ENCODE data around the gene CLDN2. TPM values are rescaled to one million over a fixed set of nuclear protein-coding genes. Genes with fewer than 3 reads are reported as not detected.
A peak's percentile ranks its signal among the peaks of the same experiment; 100 is the strongest.
"Not testable (repeated sequence)": the region's sequence is repeated elsewhere in the genome, so short reads cannot be mapped to it uniquely, and the experiment has no call there.

Gene CLDN2, protein sequence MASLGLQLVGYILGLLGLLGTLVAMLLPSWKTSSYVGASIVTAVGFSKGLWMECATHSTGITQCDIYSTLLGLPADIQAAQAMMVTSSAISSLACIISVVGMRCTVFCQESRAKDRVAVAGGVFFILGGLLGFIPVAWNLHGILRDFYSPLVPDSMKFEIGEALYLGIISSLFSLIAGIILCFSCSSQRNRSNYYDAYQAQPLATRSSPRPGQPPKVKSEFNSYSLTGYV
- total RNA-seq (2013): not detected
- polyA plus RNA-seq (not detected), polyA minus RNA-seq (not detected in 2 replicates), total RNA-seq (0 to 0.75 (median 0) reads per million in 11 experiments)

DNA sequence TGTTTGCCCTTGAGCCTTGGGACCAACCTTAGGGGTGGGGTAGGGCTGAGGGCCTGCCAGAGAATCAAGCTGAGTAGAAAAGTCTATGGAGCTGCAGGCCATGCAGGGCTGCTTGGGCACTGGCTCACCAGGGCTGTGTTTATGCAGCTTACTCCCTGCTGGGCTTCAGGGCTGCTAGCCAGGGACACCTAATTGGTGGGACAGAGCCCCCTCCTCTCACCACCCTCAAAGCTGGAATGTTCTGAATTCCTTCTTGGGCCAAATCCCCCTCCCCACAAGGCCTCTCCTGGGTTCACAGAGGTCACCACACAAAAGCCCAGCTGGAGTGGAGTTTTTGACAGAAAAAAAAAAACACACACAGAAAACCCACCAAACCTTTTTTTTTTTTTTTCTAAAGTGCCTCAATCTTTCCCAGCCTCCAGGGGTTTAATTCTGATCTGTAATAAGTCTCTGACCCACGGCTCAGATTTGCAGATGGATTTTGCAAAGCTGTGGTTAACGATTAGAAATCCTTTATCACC is at the start of gene CLDN2:
TSS of gene CLDN2 (plus strand) at position 471 of the 521 bp plus-strand sequence. CDS start 7,827 bp downstream, outside the sequence.
- Mint-ChIP-seq H3K4me1 (peaks cover 8% of the 10 kb centered on the region), H3K36me3 (no peaks in the 10 kb centered on the region), H3K27me3 (ENCODE audit: low read depth in 3 of 3) (peaks cover 0 to 12% (median 4%) of the 10 kb centered on the region in 3 donors), H3K27ac (peak within 1 kb of the TSS in 1 of 7 donors; percentile 2), H3K9me3 (peaks cover 0 to 5% (median 0%) of the 10 kb centered on the region in 7 donors), H3K4me3 (no peak within 1 kb of the TSS)
- no CpG with 5 or more reads among the region's 2 CpGs for WGBS (ENCODE audit: insufficient coverage)
- Histone ChIP-seq H3K4me1 (ENCODE audit: control insufficient read depth in 1 of 2, insufficient read depth in 2 of 2, low read length in 2 of 2) (no peaks in the 10 kb centered on the region), H3K27ac (ENCODE audit: low read depth in 1 of 2, low read length in 2 of 2) (no peak within 1 kb of the TSS), H2AFZ (ENCODE audit: insufficient read depth, low read depth, low read length, poor library complexity, severe bottlenecking) (no peak within 1 kb of the TSS), H3K9me3 (replicated peaks in 1 of 2; ENCODE audit: control insufficient read depth in 1 of 2, insufficient read depth in 1 of 2, low read length in 2 of 2) (no peaks in the 10 kb centered on the region), H3K27me3 (ENCODE audit: control insufficient read depth in 2 of 2, insufficient read depth in 2 of 2, low read length in 2 of 2) (no peaks in the 10 kb centered on the region), H3K4me2 (replicated peaks; ENCODE audit: extremely low read depth, low read length, poor library complexity, severe bottlenecking) (no peak within 1 kb of the TSS), H3K9ac (ENCODE audit: insufficient read depth, low read length, poor library complexity, severe bottlenecking) (no peak within 1 kb of the TSS), H3K79me2 (ENCODE audit: insufficient read depth, low read length) (no peaks in the 10 kb centered on the region), H4K20me1 (ENCODE audit: insufficient read depth, low read length) (no peaks in the 10 kb centered on the region), H3K4me3 (replicated peaks in 1 of 3; ENCODE audit: low read depth in 2 of 3, low read length in 3 of 3) (no peak within 1 kb of the TSS), H3K36me3 (replicated peaks in 1 of 2; ENCODE audit: control insufficient read depth in 1 of 2, insufficient read depth in 2 of 2, low read length in 2 of 2) (no peaks in the 10 kb centered on the region)
- intact Hi-C loops (cut with micrococcal nuclease): no loop called here
- TF ChIP-seq, protein P1, sequence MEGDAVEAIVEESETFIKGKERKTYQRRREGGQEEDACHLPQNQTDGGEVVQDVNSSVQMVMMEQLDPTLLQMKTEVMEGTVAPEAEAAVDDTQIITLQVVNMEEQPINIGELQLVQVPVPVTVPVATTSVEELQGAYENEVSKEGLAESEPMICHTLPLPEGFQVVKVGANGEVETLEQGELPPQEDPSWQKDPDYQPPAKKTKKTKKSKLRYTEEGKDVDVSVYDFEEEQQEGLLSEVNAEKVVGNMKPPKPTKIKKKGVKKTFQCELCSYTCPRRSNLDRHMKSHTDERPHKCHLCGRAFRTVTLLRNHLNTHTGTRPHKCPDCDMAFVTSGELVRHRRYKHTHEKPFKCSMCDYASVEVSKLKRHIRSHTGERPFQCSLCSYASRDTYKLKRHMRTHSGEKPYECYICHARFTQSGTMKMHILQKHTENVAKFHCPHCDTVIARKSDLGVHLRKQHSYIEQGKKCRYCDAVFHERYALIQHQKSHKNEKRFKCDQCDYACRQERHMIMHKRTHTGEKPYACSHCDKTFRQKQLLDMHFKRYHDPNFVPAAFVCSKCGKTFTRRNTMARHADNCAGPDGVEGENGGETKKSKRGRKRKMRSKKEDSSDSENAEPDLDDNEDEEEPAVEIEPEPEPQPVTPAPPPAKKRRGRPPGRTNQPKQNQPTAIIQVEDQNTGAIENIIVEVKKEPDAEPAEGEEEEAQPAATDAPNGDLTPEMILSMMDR (IDR thresholded peaks at IDR 0.05): no peak
- no peak for DNase-seq

DNA sequence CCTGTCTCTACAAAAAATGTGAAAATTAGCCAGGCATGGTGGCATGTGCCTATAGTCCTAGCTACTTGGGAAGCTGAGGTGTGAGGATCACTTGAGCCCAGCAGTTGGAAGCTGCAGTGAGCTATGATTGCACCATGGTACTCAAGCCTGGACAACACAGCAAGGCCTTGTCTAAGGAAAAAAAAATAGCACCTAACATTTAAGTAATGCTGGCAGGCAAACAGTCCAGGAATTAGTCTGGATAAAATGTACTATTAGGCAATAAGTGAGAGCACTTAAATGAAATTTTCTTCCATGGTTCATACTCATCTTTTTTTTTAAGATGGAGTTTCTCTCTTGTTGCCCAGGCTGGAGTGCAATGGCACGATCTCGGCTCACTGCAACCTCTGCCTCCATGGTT is 47.4 kb upstream of the CLDN2 start:
- WGBS (ENCODE audit: insufficient coverage): no CpG with 5 or more reads among the region's 2 CpGs

More for the DNA sequence above, 47.4 kb upstream of the CLDN2 start:
- H3K36me3 Mint-ChIP-seq; H3K4me2 ChIP-seq (replicated peaks; ENCODE audit: extremely low read depth, low read length, poor library complexity, severe bottlenecking); H2AFZ ChIP-seq (ENCODE audit: insufficient read depth, low read depth, low read length, poor library complexity, severe bottlenecking); H3K27me3 ChIP-seq (ENCODE audit: control insufficient read depth in 2 of 2, insufficient read depth in 2 of 2, low read length in 2 of 2); H4K20me1 ChIP-seq (ENCODE audit: insufficient read depth, low read length); H3K9me3 ChIP-seq (replicated peaks in 1 of 2; ENCODE audit: control insufficient read depth in 1 of 2, insufficient read depth in 1 of 2, low read length in 2 of 2); H3K4me3 Mint-ChIP-seq; H3K4me1 ChIP-seq (ENCODE audit: control insufficient read depth in 1 of 2, insufficient read depth in 2 of 2, low read length in 2 of 2); H3K4me1 Mint-ChIP-seq; H3K4me3 ChIP-seq (replicated peaks in 1 of 3; ENCODE audit: low read depth in 2 of 3, low read length in 3 of 3); H3K36me3 ChIP-seq (replicated peaks in 1 of 2; ENCODE audit: control insufficient read depth in 1 of 2, insufficient read depth in 2 of 2, low read length in 2 of 2); H3K27me3 Mint-ChIP-seq (ENCODE audit: low read depth in 3 of 3); H3K9me3 Mint-ChIP-seq; H3K27ac ChIP-seq (ENCODE audit: low read depth in 1 of 2, low read length in 2 of 2); intact Hi-C loops (cut with micrococcal nuclease); DNase-seq; H3K79me2 ChIP-seq (ENCODE audit: insufficient read depth, low read length); H3K9ac ChIP-seq (ENCODE audit: insufficient read depth, low read length, poor library complexity, severe bottlenecking); H3K27ac Mint-ChIP-seq: not testable (repeated sequence)
